Measurements from ENCODE around the gene CDK5RAP2.

The CDK5RAP2 gene

GRCh38 chr9:120387257-120388002 lies 192.5 kb downstream of the CDK5RAP2 start:
- TF ChIP-seq TAF1 (IDR thresholded peaks at IDR 0.05; ENCODE audit: borderline replicate concordance, insufficient read depth, low read length): no peak
- TF ChIP-seq, protein P1, sequence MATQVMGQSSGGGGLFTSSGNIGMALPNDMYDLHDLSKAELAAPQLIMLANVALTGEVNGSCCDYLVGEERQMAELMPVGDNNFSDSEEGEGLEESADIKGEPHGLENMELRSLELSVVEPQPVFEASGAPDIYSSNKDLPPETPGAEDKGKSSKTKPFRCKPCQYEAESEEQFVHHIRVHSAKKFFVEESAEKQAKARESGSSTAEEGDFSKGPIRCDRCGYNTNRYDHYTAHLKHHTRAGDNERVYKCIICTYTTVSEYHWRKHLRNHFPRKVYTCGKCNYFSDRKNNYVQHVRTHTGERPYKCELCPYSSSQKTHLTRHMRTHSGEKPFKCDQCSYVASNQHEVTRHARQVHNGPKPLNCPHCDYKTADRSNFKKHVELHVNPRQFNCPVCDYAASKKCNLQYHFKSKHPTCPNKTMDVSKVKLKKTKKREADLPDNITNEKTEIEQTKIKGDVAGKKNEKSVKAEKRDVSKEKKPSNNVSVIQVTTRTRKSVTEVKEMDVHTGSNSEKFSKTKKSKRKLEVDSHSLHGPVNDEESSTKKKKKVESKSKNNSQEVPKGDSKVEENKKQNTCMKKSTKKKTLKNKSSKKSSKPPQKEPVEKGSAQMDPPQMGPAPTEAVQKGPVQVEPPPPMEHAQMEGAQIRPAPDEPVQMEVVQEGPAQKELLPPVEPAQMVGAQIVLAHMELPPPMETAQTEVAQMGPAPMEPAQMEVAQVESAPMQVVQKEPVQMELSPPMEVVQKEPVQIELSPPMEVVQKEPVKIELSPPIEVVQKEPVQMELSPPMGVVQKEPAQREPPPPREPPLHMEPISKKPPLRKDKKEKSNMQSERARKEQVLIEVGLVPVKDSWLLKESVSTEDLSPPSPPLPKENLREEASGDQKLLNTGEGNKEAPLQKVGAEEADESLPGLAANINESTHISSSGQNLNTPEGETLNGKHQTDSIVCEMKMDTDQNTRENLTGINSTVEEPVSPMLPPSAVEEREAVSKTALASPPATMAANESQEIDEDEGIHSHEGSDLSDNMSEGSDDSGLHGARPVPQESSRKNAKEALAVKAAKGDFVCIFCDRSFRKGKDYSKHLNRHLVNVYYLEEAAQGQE (IDR thresholded peaks at IDR 0.05; ENCODE audit: insufficient read depth in 1 of 2, low read depth in 2 of 2, low read length in 2 of 2): no peak
- TF ChIP-seq POLR2AphosphoS5 (IDR thresholded peaks at IDR 0.05; ENCODE audit: low read depth, low read length): no peak
- no peak for TF ChIP-seq SIN3A (IDR thresholded peaks at IDR 0.05; ENCODE audit: borderline replicate concordance, insufficient read depth, low read length)
- no peak for TF ChIP-seq FOXP2 (optimal IDR thresholded peaks at IDR 0.05; ENCODE audit: borderline replicate concordance, extremely low read depth, extremely low read length, insufficient read depth)

DNA sequence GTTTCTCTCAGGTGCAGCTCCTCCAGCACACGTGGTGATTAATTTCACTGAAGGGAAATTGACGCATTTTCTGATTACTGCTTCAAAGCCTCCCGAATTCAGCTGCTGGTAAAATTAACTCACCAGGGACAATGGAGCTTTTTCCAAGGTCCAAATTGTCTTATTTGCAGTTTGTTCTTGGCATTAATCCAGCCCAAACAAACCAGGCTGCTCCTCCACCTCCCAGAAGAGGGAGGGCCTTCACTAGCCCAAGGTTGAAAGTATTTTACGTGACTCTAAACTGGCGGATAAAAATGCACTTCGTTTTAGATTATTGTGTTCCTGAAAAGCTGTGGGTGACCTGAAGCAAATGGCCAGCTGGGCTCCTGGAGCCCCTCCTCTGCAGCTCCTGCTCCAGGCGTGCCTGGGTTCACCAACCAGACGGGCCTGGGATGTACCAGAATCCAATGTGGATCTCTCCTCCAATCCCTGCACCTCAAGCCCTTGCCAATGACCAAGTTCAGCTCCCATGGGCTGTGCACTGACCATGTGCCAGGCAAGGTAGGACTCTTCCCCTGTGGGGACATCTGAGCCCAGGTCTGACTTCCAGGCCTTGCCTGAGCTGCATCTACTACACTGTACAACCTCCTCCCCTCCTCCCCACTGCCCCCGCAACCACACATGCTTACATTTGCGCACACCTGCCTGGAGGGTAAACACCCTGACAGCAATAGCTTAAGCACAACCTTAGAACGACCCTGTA lies 193.4 kb downstream of the CDK5RAP2 start:
- no peak for TF ChIP-seq POLR2AphosphoS5 (IDR thresholded peaks at IDR 0.05; ENCODE audit: low read depth, low read length)
- TF ChIP-seq, protein P1 (IDR thresholded peaks at IDR 0.05; ENCODE audit: insufficient read depth in 1 of 2, low read depth in 2 of 2, low read length in 2 of 2): no peak
- TF ChIP-seq SIN3A (IDR thresholded peaks at IDR 0.05; ENCODE audit: borderline replicate concordance, insufficient read depth, low read length): no peak
- no peak for TF ChIP-seq TAF1 (IDR thresholded peaks at IDR 0.05; ENCODE audit: borderline replicate concordance, insufficient read depth, low read length)
- TF ChIP-seq FOXP2 (optimal IDR thresholded peaks at IDR 0.05; ENCODE audit: borderline replicate concordance, extremely low read depth, extremely low read length, insufficient read depth): no peak

DNA sequence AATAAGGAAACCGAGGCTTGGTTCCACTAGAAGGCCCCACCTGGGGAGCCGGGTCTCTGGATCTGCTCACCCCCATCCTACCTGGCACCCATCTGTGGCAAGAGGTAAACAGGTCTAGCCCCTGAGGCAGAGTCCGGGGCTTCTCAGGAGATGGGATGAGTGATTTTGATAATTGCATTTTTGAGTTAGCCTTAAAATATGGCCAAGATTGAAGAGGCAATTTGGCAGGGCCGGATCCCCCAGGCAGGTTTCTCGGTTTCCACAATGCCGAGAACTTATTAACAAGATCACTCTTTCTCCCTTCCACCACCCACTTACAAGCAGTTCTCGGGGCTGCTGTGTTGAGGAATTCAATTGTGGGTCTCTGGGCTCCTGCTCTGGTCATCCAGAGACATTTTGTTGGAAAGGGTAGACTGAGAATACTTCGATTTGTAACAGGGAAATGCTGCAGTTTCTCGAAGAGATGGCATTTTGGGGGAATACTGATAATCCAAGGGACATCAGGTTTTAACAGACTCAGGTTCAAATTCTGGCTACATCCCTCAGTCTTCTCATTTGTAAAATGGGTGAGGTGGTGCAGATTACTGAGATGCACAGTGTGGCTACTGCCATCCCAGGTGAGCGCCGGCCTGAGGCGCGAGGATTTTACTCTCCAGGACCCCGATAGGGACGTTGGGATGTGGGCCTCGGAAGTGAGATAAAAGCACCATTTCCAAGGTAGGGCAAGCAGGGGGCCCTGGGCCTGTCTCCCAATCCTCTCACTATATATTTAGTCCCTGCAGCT lies 194.2 kb downstream of the CDK5RAP2 start:
- no peak for TF ChIP-seq SIN3A (IDR thresholded peaks at IDR 0.05; ENCODE audit: borderline replicate concordance, insufficient read depth, low read length)

DNA sequence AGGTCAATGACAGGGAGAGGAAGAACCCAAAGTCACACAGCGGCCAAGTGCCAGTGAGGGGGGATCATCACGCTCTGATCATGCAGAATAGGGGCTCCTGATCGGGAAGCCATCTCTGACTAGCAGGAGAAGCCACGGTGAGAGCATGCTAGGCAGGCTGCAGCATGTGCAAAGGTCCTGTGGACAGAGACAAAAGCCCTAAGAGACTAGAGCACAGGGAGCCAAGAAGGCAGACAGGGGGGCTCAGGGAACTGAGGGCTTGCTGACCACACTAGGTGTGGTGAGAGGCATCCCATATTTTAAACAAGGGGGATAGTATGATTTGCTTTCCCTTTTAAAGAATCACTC lies 195.1 kb downstream of the CDK5RAP2 start:
- TF ChIP-seq SIN3A (IDR thresholded peaks at IDR 0.05; ENCODE audit: borderline replicate concordance, insufficient read depth, low read length) (no peak), POLR2AphosphoS5 (IDR thresholded peaks at IDR 0.05; ENCODE audit: low read depth, low read length) (no peak), TAF1 (IDR thresholded peaks at IDR 0.05; ENCODE audit: borderline replicate concordance, insufficient read depth, low read length) (no peak)

DNA sequence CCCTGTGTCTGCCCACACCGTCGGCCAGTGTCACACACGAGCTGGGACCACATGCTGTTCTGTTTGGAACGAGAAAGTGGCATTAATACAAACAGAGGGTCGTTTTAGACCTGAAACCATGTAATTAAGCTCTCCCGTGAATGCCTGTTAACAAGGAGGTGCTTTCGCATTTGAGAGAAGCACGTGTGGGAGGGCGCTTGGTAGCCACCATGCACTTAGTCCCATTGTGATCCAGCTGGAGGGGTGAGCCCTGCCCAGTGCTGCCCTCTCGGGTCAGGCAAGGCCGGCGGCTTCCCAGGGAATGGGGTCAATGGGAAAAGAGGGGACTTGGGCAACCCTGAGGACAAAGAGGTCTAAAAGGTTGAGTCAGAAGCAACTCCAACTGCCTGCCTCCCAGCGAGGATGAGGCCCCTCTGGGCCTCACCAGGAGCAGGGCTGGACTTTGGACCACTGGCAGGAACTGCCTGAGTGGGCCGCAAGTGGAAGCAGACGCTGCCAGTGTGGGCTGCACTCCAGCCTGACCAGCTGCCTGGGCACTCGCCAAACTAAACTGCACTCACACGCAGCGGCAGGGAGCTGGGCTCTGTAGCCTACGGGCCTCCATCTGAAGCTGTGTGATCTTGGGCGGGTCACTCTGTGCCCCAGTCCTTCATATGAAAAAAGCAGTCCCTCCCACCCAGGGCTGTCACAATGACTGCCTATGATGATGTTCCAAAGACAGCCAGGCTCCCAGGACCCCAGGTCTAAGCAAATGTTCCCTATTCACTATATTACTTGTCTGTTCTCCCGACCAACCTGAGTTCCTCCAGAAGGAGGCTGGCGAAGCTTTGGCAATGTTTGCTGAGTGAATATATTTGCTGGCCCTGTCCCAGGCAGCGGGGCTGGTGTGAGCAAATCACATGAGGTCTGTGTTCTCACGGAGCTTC lies 195.7 kb downstream of the CDK5RAP2 start:
- no peak for TF ChIP-seq FOXP2 (optimal IDR thresholded peaks at IDR 0.05; ENCODE audit: borderline replicate concordance, extremely low read depth, extremely low read length, insufficient read depth)
- TF ChIP-seq POLR2AphosphoS5 (IDR thresholded peaks at IDR 0.05; ENCODE audit: low read depth, low read length): no peak
- TF ChIP-seq, protein P1 (IDR thresholded peaks at IDR 0.05; ENCODE audit: insufficient read depth in 1 of 2, low read depth in 2 of 2, low read length in 2 of 2): no peak
- TF ChIP-seq SIN3A (IDR thresholded peaks at IDR 0.05; ENCODE audit: borderline replicate concordance, insufficient read depth, low read length): no peak
- TF ChIP-seq TAF1 (IDR thresholded peaks at IDR 0.05; ENCODE audit: borderline replicate concordance, insufficient read depth, low read length): no peak

Measured in PFSK-1 (cell line).